HCT116 (cell line): ENCODE data around the gene KRT36. TPM values are rescaled to one million over a fixed set of nuclear protein-coding genes. Genes with fewer than 3 reads are reported as not detected.

Source experiments
- ATAC-seq: fragments of 200-7000 bp; cut with Tn5 transposase; 2 replicates; pipeline ENCODE4 v1.9.1; 2020; ENCODE audit warnings: mild to moderate bottlenecking, moderate library complexity
- BruUV-seq: library from RNA; stranded (reverse); fragments of 400-500 nt; replicated peaks from 2 replicates; lab custom pipeline; 2021; lab: Mats Ljungman, UMichigan
- CTCF ChIA-PET: fragments of 300-600 bp; sonication (Branson Sonifier 250); formaldehyde crosslinking; loops from one replicate; lab custom pipeline; 2021; ENCODE audit warnings: antibody characterized with exemption; lab: Charles Lee
- POLR2A ChIA-PET: fragments of 300-600, 350-600 bp; sonication (Branson Sonifier 250); formaldehyde crosslinking; loops from one replicate; lab custom pipeline; 2021; ENCODE audit warnings: antibody characterized with exemption; lab: Charles Lee
- RAD21 ChIA-PET, 2 experiments: fragments of 300-600 bp; sonication (Branson Sonifier 250); formaldehyde crosslinking; loops; one replicate each; lab custom pipeline; 2023; ENCODE audit warnings: low total read pairs in 2 of 2; ENCODE audit not compliant: uncharacterized antibody in 2 of 2, unreplicated experiment in 2 of 2, low non-redundant PET in 1 of 2; lab: Charles Lee
- DNase-seq: peaks from one replicate; pipeline ENCODE4 v3.0.0-alpha.2; 2010; ENCODE audit warnings: low read depth, low spot score
- H2AFZ ChIP-seq: fragments of 200-600 bp; shearing (Covaris generic), sonication (generic); 2 replicates; pipeline ENCODE4 v1.6.1; 2017; ENCODE audit warnings: low read depth, mixed run types, mixed read lengths, antibody characterized with exemption, low read length; ENCODE audit not compliant: poor library complexity, severe bottlenecking
- H3K27ac ChIP-seq: 2 replicates; pipeline ENCODE4 v1.5.1; 2012; ENCODE audit warnings: low read depth, low read length
- H3K27me3 ChIP-seq: fragments of 200-600 bp; sonication (generic); 2 replicates; pipeline ENCODE4 v1.6.1; 2016; ENCODE audit warnings: mixed run types, low read length, mixed read lengths; ENCODE audit not compliant: insufficient read depth
- H3K36me3 ChIP-seq, 2 experiments: fragments of 200-500 bp in 1 of 2; fragments of 200-600 bp in 1 of 2; sonication (Bioruptor generic) in 1 of 2; sonication (generic) in 1 of 2; 2 replicates each; pipeline versions ENCODE4 v1.5.1 to v1.6.1; 2014 to 2016; ENCODE audit warnings: low read length in 2 of 2, inconsistent platforms in 1 of 2, mixed read lengths in 1 of 2, mixed run types in 1 of 2; ENCODE audit not compliant: insufficient read depth in 2 of 2, control insufficient read depth in 1 of 2
- H3K4me1 ChIP-seq, 2 experiments: fragments of 200-600 bp in 1 of 2; sonication (generic) in 1 of 2; 2 replicates each; pipeline versions ENCODE4 v1.5.1 to v1.6.1; 2012 to 2017; ENCODE audit warnings: low read length in 2 of 2, inconsistent platforms in 1 of 2, mild to moderate bottlenecking in 1 of 2, mixed read lengths in 1 of 2, mixed run types in 1 of 2, moderate library complexity in 1 of 2; ENCODE audit not compliant: insufficient read depth in 2 of 2, control insufficient read depth in 1 of 2
- H3K4me2 ChIP-seq: fragments of 200-600 bp; sonication (generic); 2 replicates; pipeline ENCODE4 v1.6.1; 2017; ENCODE audit warnings: mixed run types, low read length, mixed read lengths
- H3K4me3 ChIP-seq, 2 experiments: fragments of 200-600 bp in 1 of 2; sonication (generic) in 1 of 2; replicated peaks in 1 of 2; 2 replicates each; pipeline ENCODE4 v1.5.1; 2011 to 2016; ENCODE audit warnings: low read length in 2 of 2, control low read depth in 1 of 2, low read depth in 1 of 2, mild to moderate bottlenecking in 1 of 2, mixed read lengths in 1 of 2, mixed run types in 1 of 2
- H3K79me2 ChIP-seq: fragments of 200-600 bp; sonication (generic); 2 replicates; pipeline ENCODE4 v1.6.1; 2017; ENCODE audit warnings: mild to moderate bottlenecking, mixed run types, low read length, moderate library complexity, mixed read lengths; ENCODE audit not compliant: insufficient read depth
- H3K9ac ChIP-seq: fragments of 200-600 bp; sonication (generic); 2 replicates; pipeline ENCODE4 v1.6.1; 2016; ENCODE audit warnings: low read length, mixed read lengths
- H3K9me2 ChIP-seq: fragments of 200-600 bp; sonication (generic), shearing (Covaris generic); 2 replicates; pipeline ENCODE4 v1.6.1; 2017; ENCODE audit warnings: mixed run types, mild to moderate bottlenecking, moderate library complexity; ENCODE audit not compliant: insufficient read depth
- H3K9me3 ChIP-seq, 2 experiments: fragments of 200-500 bp in 1 of 2; fragments of 200-600 bp in 1 of 2; sonication (Bioruptor generic) in 1 of 2; sonication (generic) in 1 of 2; 2 replicates each; pipeline ENCODE4 v1.6.1; 2014 to 2017; ENCODE audit warnings: low read length in 2 of 2, mixed read lengths in 2 of 2, inconsistent platforms in 1 of 2, low read depth in 1 of 2, mild to moderate bottlenecking in 1 of 2, mixed run types in 1 of 2, moderate library complexity in 1 of 2; ENCODE audit not compliant: control insufficient read depth in 1 of 2, insufficient read depth in 1 of 2
- H4K20me1 ChIP-seq: fragments of 200-600 bp; sonication (generic), shearing (Covaris generic); 2 replicates; pipeline ENCODE4 v1.6.1; 2017; ENCODE audit warnings: mixed run types, mild to moderate bottlenecking, moderate library complexity; ENCODE audit not compliant: insufficient read depth
- CBX3 ChIP-seq: IDR thresholded peaks from 2 replicates; pipeline ENCODE4 v1.6.1; 2012; ENCODE audit warnings: low read depth
- ELF1 ChIP-seq: IDR thresholded peaks from 2 replicates; pipeline ENCODE4 v1.6.1; 2012; ENCODE audit warnings: low read depth, borderline replicate concordance
- EZH2 ChIP-seq: fragments of 200-600 bp; sonication (generic); IDR thresholded peaks from 2 replicates; pipeline ENCODE4 v1.6.1; 2017; ENCODE audit warnings: antibody characterized with exemption, mixed run types
- EZH2phosphoT487 ChIP-seq: fragments of 200-600 bp; IDR thresholded peaks from 2 replicates; pipeline ENCODE4 v1.6.1; 2018; ENCODE audit warnings: antibody characterized with exemption, borderline replicate concordance
- POLR2A ChIP-seq: IDR thresholded peaks from 2 replicates; pipeline ENCODE4 v1.7.0; 2011; ENCODE audit warnings: borderline replicate concordance; ENCODE audit not compliant: insufficient read depth, insufficient read length; ENCODE audit errors: extremely low read depth
- POLR2AphosphoS5 ChIP-seq: IDR thresholded peaks from 2 replicates; pipeline ENCODE4 v1.6.1; 2011; ENCODE audit warnings: mild to moderate bottlenecking, low read depth, low read length, moderate library complexity
- RAD21 ChIP-seq: IDR thresholded peaks from 2 replicates; pipeline ENCODE4 v1.6.1; 2012; ENCODE audit warnings: low read depth, mild to moderate bottlenecking
- SIN3A ChIP-seq: IDR thresholded peaks from 2 replicates; pipeline ENCODE4 v1.6.1; 2012; ENCODE audit warnings: low read depth
- ZFX ChIP-seq: fragments of 450-650 bp; IDR thresholded peaks from 2 replicates; pipeline ENCODE4 v1.6.1; 2017
- ZNF274 ChIP-seq: fragments of 200-500 bp; sonication (Bioruptor generic); IDR thresholded peaks from 2 replicates; pipeline ENCODE4 v1.6.1; 2014; ENCODE audit warnings: mild to moderate bottlenecking, low read depth, low read length, inconsistent platforms
- intact Hi-C: fragments of 100-400 bp; cut with micrococcal nuclease; formaldehyde crosslinking; loops from 2 replicates; pipeline ENCODE4 v1.10.0; 2022
- total RNA-seq: library from RNA; stranded (reverse); gene quantifications from one replicate; pipeline ENCODE4 v1.2.1, GENCODE V29; 2021; ENCODE audit not compliant: unreplicated experiment
- TF ChIP-seq, protein P1 (sequence below), 3 experiments: fragments of 200-600 bp in 1 of 3; sonication (generic) in 1 of 3; IDR thresholded peaks in 2 of 3; conservative IDR thresholded peaks in 1 of 3; 2 replicates each; pipeline ENCODE4 v1.5.1; 2012 to 2017; ENCODE audit warnings: low read depth in 2 of 3, low read length in 2 of 3, antibody characterized with exemption in 1 of 3, borderline replicate concordance in 1 of 3, control low read depth in 1 of 3, mild to moderate bottlenecking in 1 of 3, mixed read lengths in 1 of 3, mixed run types in 1 of 3, moderate library complexity in 1 of 3; ENCODE audit not compliant: insufficient read depth in 1 of 3
- TF ChIP-seq, protein P2 (sequence below): IDR thresholded peaks from 2 replicates; pipeline ENCODE4 v1.6.1; 2011; ENCODE audit warnings: mild to moderate bottlenecking, low read length, moderate library complexity; ENCODE audit not compliant: insufficient replicate concordance; ENCODE audit errors: extremely low read depth

KRT36 gene
- total RNA-seq, 1 experiment from 2014 or later = not detected

DNA sequence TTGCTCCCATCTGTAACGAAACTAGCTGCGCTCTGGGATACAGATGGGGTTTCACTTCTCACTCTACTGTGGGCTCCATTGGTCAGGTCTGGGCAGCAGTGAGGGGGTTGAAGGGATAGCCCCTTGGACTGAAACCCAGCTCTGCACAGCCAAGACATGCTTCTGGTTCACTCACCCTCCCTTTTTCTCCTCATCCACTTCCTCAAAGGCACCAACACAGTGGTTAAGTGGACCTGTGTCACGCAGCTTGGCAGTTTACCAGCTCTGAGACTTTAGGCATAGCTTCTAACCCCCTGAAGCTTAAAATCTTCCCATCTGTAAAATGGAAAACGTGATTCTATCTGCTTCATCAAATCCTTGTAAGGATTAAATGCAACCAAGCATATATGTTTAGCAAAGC, 37.4 kb downstream of the KRT36 start:
- no peak for ATAC-seq
- Histone ChIP-seq H3K4me1 (peaks cover 2 to 17% of the 10 kb centered on the region in 2 experiments; a peak in 2 of 4 replicates), H3K9me2 (no peaks in the 10 kb centered on the region), H3K9me3 (no peaks in the 10 kb centered on the region), H3K36me3 (no peaks in the 10 kb centered on the region), H3K27me3 (no peaks in the 10 kb centered on the region), H3K4me2 (no peak overlapping the region), H3K79me2 (no peaks in the 10 kb centered on the region), H2AFZ (no peak overlapping the region), H3K27ac (no peak overlapping the region), H3K4me3 (no peak overlapping the region), H4K20me1 (no peaks in the 10 kb centered on the region)
- intact Hi-C loops = no loop called here
- BruUV-seq = no TSS peak
- no peak for TF ChIP-seq EZH2
- TF ChIP-seq ZNF274 = no peak
- no peak for TF ChIP-seq RAD21
- TF ChIP-seq, protein P1, sequence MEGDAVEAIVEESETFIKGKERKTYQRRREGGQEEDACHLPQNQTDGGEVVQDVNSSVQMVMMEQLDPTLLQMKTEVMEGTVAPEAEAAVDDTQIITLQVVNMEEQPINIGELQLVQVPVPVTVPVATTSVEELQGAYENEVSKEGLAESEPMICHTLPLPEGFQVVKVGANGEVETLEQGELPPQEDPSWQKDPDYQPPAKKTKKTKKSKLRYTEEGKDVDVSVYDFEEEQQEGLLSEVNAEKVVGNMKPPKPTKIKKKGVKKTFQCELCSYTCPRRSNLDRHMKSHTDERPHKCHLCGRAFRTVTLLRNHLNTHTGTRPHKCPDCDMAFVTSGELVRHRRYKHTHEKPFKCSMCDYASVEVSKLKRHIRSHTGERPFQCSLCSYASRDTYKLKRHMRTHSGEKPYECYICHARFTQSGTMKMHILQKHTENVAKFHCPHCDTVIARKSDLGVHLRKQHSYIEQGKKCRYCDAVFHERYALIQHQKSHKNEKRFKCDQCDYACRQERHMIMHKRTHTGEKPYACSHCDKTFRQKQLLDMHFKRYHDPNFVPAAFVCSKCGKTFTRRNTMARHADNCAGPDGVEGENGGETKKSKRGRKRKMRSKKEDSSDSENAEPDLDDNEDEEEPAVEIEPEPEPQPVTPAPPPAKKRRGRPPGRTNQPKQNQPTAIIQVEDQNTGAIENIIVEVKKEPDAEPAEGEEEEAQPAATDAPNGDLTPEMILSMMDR (IDR thresholded peaks at IDR 0.05 in 2 of 3, conservative IDR thresholded peaks at IDR 0.05 in 1 of 3; ENCODE audit: borderline replicate concordance in 1 of 3, insufficient read depth in 1 of 3, low read depth in 2 of 3, low read length in 2 of 3) = no peak
- no peak for TF ChIP-seq POLR2AphosphoS5
- TF ChIP-seq ZFX = no peak
- TF ChIP-seq CBX3 = no peak
- TF ChIP-seq SIN3A = no peak
- TF ChIP-seq POLR2A = no peak
- TF ChIP-seq, protein P2, sequence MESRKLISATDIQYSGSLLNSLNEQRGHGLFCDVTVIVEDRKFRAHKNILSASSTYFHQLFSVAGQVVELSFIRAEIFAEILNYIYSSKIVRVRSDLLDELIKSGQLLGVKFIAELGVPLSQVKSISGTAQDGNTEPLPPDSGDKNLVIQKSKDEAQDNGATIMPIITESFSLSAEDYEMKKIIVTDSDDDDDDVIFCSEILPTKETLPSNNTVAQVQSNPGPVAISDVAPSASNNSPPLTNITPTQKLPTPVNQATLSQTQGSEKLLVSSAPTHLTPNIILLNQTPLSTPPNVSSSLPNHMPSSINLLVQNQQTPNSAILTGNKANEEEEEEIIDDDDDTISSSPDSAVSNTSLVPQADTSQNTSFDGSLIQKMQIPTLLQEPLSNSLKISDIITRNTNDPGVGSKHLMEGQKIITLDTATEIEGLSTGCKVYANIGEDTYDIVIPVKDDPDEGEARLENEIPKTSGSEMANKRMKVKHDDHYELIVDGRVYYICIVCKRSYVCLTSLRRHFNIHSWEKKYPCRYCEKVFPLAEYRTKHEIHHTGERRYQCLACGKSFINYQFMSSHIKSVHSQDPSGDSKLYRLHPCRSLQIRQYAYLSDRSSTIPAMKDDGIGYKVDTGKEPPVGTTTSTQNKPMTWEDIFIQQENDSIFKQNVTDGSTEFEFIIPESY = no peak
- TF ChIP-seq EZH2phosphoT487 = no peak
- no peak for TF ChIP-seq ELF1
- TF ChIP-seq, all 23 proteins: peak for 0
- H3K9ac ChIP-seq = no peak overlapping the region
- DNase-seq = no peak
- CTCF ChIA-PET = interaction anchor here (1.1 kb wide), 1 partner anchor 97 kb away, joined by 3 read pairs; no protein-coding TSS in a partner anchor
- POLR2A ChIA-PET = no interaction called here
- RAD21 ChIA-PET = no interaction called here
